ENCODE data around the gene KCNQ2.

The KCNQ2 gene

DNA sequence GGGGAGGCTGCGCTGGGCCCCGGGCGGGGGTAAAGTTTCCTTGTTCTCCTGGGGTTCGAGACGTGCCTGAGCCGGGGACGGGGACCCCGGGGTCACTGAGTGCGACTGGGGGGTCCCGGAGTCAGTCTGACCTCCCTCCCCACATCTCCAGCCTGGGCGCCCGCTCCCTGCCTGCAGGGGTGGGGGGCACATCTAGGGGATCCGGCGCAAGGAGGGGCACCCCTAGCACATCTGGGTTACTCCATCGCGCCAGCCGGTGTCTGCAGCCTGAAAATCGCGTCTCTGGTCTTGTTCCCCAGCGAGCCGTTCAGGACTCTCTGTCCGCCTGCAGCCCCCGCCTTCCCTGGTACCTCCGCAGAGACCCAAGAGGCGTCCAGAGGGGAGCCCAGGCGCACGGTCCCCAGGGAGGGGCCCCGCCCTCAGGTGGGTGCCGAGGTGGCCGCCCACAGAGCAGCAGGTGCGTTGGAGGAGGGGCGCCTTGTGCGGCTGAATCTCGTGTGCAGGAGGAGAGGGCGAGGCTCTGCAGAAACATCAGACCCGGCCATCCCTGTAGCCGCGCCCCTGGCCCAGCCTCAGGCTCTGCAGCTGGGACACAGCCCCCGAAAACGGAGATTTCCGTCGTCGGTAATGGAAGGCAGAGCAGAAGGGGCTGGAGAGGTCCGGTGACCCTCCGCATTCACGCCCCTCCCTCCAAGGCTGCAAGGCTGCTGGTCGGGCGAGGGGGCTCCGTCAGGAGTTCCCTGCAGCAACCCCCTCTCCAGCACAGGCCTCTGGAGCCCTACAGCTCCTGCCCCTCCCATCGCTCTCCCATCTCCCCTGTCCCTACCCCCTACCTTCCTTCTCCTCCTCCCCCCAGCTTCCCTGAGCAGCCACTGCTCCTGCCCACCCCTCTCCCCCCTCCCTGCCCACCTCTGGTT, 110.7 kb downstream of the KCNQ2 start:
- H3K4me3 ChIP-seq: no peak overlapping the region
- H3K27ac ChIP-seq: no peak overlapping the region
- peaks cover 0 to 14% (median 8%) of the 10 kb centered on the region in 4 donors for H3K4me1 ChIP-seq
- TF ChIP-seq, protein P1, sequence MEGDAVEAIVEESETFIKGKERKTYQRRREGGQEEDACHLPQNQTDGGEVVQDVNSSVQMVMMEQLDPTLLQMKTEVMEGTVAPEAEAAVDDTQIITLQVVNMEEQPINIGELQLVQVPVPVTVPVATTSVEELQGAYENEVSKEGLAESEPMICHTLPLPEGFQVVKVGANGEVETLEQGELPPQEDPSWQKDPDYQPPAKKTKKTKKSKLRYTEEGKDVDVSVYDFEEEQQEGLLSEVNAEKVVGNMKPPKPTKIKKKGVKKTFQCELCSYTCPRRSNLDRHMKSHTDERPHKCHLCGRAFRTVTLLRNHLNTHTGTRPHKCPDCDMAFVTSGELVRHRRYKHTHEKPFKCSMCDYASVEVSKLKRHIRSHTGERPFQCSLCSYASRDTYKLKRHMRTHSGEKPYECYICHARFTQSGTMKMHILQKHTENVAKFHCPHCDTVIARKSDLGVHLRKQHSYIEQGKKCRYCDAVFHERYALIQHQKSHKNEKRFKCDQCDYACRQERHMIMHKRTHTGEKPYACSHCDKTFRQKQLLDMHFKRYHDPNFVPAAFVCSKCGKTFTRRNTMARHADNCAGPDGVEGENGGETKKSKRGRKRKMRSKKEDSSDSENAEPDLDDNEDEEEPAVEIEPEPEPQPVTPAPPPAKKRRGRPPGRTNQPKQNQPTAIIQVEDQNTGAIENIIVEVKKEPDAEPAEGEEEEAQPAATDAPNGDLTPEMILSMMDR (IDR thresholded peaks at IDR 0.05): no peak
- peaks cover 0 to 91% of the 10 kb centered on the region in 2 donors for H3K27me3 ChIP-seq
- DNase-seq: no peak
- intact Hi-C loops (cut with DNase I; ENCODE audit: low total_unique reads): no loop called here
- H3K9me3 ChIP-seq: no peaks in the 10 kb centered on the region
- H3K36me3 ChIP-seq: no peaks in the 10 kb centered on the region

DNA sequence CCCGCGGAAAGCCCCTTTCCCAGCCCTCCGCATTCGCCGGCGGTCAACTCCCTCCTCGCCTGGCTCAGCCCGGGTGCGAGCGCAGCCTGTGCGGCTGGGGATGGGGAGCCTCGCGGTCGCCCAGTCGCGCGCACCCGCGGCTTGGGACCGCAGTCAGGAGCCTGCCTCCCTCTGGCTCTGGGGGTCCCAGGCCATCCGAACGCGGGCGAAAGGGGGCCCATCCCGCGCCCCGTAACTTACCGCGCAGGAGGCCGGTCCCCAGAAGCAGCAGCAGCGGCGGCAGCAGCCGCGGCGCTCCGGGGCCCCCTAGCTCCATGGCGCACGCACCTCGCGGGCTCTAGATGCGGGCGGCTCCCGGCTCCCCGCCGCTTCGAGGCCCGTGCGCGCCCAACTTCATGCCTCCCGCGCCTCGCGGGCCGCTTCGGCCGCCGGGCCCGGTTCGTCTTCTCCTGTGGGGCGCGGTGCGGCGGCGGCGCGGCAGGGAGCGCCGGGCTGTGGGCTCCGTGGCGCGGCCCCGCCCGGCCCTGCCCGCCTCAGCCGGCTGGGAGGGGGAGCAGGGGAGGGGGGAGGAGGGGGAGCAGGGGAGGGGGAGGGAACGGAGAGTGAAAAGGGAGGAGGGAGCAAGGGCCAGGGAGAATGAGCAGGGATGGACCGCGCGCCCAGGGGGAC, 111.5 kb downstream of the KCNQ2 start, which contains the start of gene CHRNA4:
Gene CHRNA4 (minus strand): TSS at position 500 of the 669 bp plus-strand sequence. CDS start 184 bp downstream, at position 316.
- Histone ChIP-seq H3K9me3 (no peaks in the 10 kb centered on the region), H3K36me3 (no peaks in the 10 kb centered on the region), H3K27me3 (peaks cover 0 to 91% of the 10 kb centered on the region in 2 donors), H3K4me3 (no peak within 1 kb of the TSS), H3K27ac (no peak within 1 kb of the TSS), H3K4me1 (peaks cover 0 to 14% (median 8%) of the 10 kb centered on the region in 4 donors)
- TF ChIP-seq, protein P1 (IDR thresholded peaks at IDR 0.05): no peak
- intact Hi-C loops (cut with DNase I; ENCODE audit: low total_unique reads): no loop called here
- no peak for DNase-seq

DNA sequence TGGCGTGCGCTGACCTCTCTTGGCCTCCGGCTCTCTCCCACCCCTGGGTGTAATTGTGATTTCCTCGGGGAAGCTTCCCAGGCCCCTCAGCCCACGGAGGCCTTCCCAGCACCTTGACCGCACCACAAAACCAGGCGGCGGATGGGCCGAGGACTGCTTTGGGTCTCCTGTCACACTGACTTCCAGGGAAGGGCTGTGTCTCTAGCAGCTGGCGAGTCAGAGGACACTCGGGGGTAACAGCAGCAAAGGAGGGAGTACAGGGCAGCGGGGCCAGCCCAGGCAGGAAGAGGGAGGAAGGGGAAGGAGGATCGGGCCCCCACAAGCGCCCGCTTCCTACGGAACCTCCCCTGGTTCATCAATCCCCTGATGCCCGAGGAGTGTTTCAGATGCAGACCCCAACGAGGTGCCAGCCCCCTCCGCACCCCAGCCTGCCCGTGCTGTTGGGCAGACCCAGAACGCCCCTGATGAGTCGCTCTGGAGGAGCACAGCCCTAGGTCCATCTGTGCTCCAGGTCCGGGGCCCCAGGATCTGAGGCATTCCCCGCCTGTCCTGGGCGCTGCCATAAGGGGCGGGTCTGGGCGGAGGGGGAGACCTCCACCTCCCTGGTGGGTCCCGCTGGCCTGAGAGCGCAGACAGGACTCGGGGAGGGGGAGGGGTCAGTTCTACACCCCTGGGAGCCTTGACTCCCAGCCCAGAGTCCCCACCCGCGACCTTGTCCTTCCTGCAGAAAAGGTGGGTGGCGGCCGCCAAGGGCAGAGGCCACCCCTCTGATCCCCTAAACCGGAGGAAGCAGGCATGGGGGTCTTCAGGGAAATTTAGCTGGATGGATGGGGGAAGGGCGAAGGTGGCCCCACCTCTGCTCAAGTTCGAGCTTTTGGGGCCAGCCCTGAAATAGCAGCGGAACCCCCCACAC, 112.3 kb downstream of the KCNQ2 start:
- Histone ChIP-seq H3K27me3 (peaks cover 0 to 90% of the 10 kb centered on the region in 2 donors), H3K4me3 (no peak overlapping the region), H3K36me3 (no peaks in the 10 kb centered on the region), H3K4me1 (peaks cover 0 to 14% (median 8%) of the 10 kb centered on the region in 4 donors), H3K9me3 (no peaks in the 10 kb centered on the region), H3K27ac (no peak overlapping the region)
- intact Hi-C loops (cut with DNase I; ENCODE audit: low total_unique reads): no loop called here
- TF ChIP-seq, protein P1 (IDR thresholded peaks at IDR 0.05): no peak
- no peak for DNase-seq

DNA sequence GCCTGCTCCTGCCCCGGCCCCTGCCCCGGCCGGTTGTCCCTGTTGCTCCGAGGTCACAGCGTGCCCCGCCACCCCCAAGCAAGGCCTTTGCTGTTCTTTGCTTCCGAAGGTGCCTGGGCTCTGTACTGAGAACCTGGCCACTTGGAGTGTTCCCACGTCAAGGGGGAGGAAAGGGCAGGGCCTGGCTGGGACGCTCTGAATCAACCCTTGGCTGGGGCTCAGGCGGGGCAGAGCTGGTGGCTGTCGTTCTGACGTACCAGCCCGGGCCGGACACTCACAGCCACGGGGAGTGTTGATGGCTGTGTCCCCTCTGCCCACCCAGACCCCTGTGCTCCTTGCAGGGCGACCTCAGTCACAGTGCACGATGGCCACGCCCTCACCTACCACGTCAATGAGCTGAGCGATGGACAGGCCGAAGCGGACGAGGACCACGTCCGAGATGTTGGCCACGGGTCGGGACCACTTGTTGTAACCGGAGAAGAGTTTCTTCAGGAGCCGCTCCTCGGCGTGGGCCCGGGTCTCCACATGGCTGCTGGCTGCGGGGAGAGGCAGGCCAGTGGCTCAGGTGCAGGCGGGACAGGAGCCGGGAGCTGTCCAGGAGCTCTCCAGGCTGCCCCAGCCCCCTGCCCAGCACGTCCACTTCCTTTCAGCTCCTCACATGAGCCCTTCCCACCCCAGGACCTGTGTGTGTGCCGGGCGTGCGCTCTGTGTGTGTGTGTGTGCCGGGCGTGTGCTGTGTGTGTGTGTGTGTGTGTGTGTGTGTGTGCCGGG, 113.1 kb downstream of the KCNQ2 start:
- DNase-seq: no peak
- no peak overlapping the region for H3K27ac ChIP-seq
- H3K27me3 ChIP-seq: peaks cover 0 to 90% of the 10 kb centered on the region in 2 donors
- intact Hi-C loops (cut with DNase I; ENCODE audit: low total_unique reads): no loop called here
- peaks cover 0 to 14% (median 8%) of the 10 kb centered on the region in 4 donors for H3K4me1 ChIP-seq
- no peak overlapping the region for H3K4me3 ChIP-seq
- no peaks in the 10 kb centered on the region for H3K36me3 ChIP-seq
- H3K9me3 ChIP-seq: no peaks in the 10 kb centered on the region
- TF ChIP-seq, protein P1 (IDR thresholded peaks at IDR 0.05): no peak
